ENCODE results near the gene TAB2.

TAB2 gene

DNA sequence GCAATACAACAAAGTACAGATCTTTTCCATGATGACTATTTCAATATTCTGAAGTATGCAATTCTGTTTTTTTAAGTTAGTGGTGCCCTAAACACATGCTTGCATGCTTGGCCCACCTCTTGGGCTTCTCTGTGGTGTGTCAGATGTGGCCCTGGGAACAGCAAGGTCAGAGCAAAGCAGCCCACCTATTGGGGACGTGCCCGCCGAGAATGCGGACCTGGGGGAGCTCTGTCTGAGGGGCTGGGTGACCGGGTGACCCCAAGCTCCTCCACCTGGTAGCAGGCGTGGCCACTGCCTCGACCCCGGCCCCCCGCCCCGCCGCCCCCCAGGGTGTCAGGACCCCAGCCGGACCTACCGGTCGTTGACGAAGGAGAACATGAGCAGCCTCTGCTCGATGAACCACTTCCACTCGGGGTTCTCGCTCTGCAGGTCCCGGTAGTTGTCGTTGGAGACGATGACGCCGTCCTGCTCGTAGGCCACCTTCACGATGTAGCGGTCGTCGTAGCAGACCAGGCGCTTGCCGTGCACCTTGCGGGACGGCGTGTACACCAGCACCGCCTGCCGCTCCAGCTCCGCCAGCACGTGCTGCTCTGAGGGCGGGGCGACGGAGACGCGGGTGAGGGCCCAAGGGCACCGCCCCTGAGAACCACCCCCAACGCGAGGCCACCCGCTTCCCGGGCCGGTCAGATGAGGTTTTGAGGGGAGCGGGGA, 139.0 kb downstream of the TAB2 start:
- no peak overlapping the region for H3K27ac ChIP-seq (ENCODE audit: low read depth, low read length)
- H3K9me2 ChIP-seq (replicated peaks; ENCODE audit: control insufficient read depth, low read length): no peaks in the 10 kb centered on the region
- no peak for TF ChIP-seq EZH2phosphoT487 (IDR thresholded peaks at IDR 0.05; ENCODE audit: borderline replicate concordance, low read length)
- TF ChIP-seq, protein P1, sequence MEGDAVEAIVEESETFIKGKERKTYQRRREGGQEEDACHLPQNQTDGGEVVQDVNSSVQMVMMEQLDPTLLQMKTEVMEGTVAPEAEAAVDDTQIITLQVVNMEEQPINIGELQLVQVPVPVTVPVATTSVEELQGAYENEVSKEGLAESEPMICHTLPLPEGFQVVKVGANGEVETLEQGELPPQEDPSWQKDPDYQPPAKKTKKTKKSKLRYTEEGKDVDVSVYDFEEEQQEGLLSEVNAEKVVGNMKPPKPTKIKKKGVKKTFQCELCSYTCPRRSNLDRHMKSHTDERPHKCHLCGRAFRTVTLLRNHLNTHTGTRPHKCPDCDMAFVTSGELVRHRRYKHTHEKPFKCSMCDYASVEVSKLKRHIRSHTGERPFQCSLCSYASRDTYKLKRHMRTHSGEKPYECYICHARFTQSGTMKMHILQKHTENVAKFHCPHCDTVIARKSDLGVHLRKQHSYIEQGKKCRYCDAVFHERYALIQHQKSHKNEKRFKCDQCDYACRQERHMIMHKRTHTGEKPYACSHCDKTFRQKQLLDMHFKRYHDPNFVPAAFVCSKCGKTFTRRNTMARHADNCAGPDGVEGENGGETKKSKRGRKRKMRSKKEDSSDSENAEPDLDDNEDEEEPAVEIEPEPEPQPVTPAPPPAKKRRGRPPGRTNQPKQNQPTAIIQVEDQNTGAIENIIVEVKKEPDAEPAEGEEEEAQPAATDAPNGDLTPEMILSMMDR (IDR thresholded peaks at IDR 0.05; ENCODE audit: low read depth, low read length, poor library complexity, severe bottlenecking): no peak
- no peaks in the 10 kb centered on the region for H3K4me1 ChIP-seq (ENCODE audit: control insufficient read depth, low read length)
- H3K4me3 ChIP-seq (ENCODE audit: low read length): no peak overlapping the region
- no peaks in the 10 kb centered on the region for H3F3A ChIP-seq (ENCODE audit: control insufficient read depth, insufficient read depth)
- H3K27me3 ChIP-seq (ENCODE audit: control insufficient read depth, low read length): no peaks in the 10 kb centered on the region
- H3K79me2 ChIP-seq (ENCODE audit: control insufficient read depth, low read length): peaks cover 4% of the 10 kb centered on the region; the same call in 1 of the 2 replicates
- H4K20me1 ChIP-seq (ENCODE audit: control insufficient read depth, insufficient read depth, low read depth, low read length): no peaks in the 10 kb centered on the region
- H3K36me3 ChIP-seq (ENCODE audit: control insufficient read depth, low read length): peaks cover 65% of the 10 kb centered on the region
- H3K4me2 ChIP-seq (ENCODE audit: low read length): no peak overlapping the region
- H3K9me3 ChIP-seq (ENCODE audit: control insufficient read depth, insufficient read depth, low read length): no peaks in the 10 kb centered on the region

DNA sequence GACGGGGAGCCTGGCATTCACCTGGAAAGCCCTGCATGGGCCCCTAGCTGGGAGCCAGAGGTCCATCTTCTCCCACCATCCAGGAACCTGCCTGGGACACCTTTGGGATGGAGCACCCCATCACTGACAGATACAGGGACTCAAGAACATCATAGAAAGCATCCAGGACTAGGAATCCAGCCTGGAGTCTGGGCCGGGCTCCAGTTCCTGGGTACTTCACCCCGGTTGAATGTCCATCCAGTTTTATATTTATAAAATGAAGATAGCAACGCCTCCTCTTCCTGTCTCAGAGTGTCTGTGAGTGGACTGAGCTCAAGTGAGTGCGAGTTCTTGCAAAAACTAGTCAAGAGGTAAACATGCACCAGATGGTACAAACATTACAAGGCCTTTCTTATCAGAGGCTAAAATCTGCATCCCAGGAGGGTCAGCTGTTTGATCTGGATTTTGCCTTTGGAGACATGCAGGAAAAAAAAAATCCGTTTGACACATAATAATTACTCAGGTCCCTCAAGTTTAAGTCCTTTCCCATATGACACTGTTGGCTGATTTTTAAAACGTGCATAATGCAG, 139.9 kb downstream of the TAB2 start:
- Histone ChIP-seq H3K4me2 (ENCODE audit: low read length) (no peak overlapping the region), H3K9me2 (replicated peaks; ENCODE audit: control insufficient read depth, low read length) (no peaks in the 10 kb centered on the region), H3K9me3 (ENCODE audit: control insufficient read depth, insufficient read depth, low read length) (no peaks in the 10 kb centered on the region), H4K20me1 (ENCODE audit: control insufficient read depth, insufficient read depth, low read depth, low read length) (no peaks in the 10 kb centered on the region), H3K27me3 (ENCODE audit: control insufficient read depth, low read length) (no peaks in the 10 kb centered on the region), H3K36me3 (ENCODE audit: control insufficient read depth, low read length) (peaks cover 65% of the 10 kb centered on the region), H3K4me1 (ENCODE audit: control insufficient read depth, low read length) (no peaks in the 10 kb centered on the region), H3F3A (ENCODE audit: control insufficient read depth, insufficient read depth) (no peaks in the 10 kb centered on the region), H3K27ac (ENCODE audit: low read depth, low read length) (no peak overlapping the region), H3K79me2 (ENCODE audit: control insufficient read depth, low read length) (peaks cover 4% of the 10 kb centered on the region; the same call in 1 of the 2 replicates), H3K4me3 (ENCODE audit: low read length) (no peak overlapping the region)
- TF ChIP-seq EZH2phosphoT487 (IDR thresholded peaks at IDR 0.05; ENCODE audit: borderline replicate concordance, low read length): no peak
- TF ChIP-seq, protein P1 (IDR thresholded peaks at IDR 0.05; ENCODE audit: low read depth, low read length, poor library complexity, severe bottlenecking): no peak

DNA sequence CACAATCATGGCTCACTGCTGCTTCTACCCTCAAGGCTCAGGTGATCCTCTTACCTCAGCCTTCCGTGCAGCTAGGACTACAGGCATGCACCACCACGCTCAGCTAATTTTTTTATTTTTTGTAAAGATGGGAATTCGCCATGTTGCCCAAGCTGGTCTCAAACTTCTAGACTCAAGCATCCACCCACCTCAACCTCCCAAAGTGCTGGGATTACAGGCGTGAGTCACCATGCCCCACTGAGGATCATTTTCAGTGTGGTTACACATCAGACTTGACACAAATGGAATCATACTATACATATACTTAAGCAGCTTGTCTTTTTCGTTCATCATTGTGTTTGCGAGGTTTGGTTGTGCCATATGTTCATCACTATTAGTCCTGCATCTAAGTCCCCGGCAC, 140.7 kb downstream of the TAB2 start:
- no peaks in the 10 kb centered on the region for H3K27me3 ChIP-seq (ENCODE audit: control insufficient read depth, low read length)
- peaks cover 8% of the 10 kb centered on the region for H3K79me2 ChIP-seq (ENCODE audit: control insufficient read depth, low read length)
- no peaks in the 10 kb centered on the region for H3K9me3 ChIP-seq (ENCODE audit: control insufficient read depth, insufficient read depth, low read length)
- H3K4me2 ChIP-seq (ENCODE audit: low read length): no peak overlapping the region
- no peak overlapping the region for H3K4me3 ChIP-seq (ENCODE audit: low read length)
- TF ChIP-seq, protein P1 (IDR thresholded peaks at IDR 0.05; ENCODE audit: low read depth, low read length, poor library complexity, severe bottlenecking): no peak
- no peak for TF ChIP-seq EZH2phosphoT487 (IDR thresholded peaks at IDR 0.05; ENCODE audit: borderline replicate concordance, low read length)
- peaks cover 69% of the 10 kb centered on the region for H3K36me3 ChIP-seq (ENCODE audit: control insufficient read depth, low read length)
- no peaks in the 10 kb centered on the region for H3K4me1 ChIP-seq (ENCODE audit: control insufficient read depth, low read length)
- no peaks in the 10 kb centered on the region for H3F3A ChIP-seq (ENCODE audit: control insufficient read depth, insufficient read depth)
- H3K9me2 ChIP-seq (replicated peaks; ENCODE audit: control insufficient read depth, low read length): no peaks in the 10 kb centered on the region
- no peak overlapping the region for H3K27ac ChIP-seq (ENCODE audit: low read depth, low read length)
- no peaks in the 10 kb centered on the region for H4K20me1 ChIP-seq (ENCODE audit: control insufficient read depth, insufficient read depth, low read depth, low read length)

Data from DOHH2 (cell line).